GM06990 (cell line): ENCODE results near the gene ANKMY1.

Experiments used
- DNase-seq: peaks from one replicate; pipeline ENCODE4 v3.0.0-alpha.2; 2011; ENCODE audit not compliant: insufficient read length; ENCODE audit errors: extremely low read depth
- H3K27me3 ChIP-seq: replicated peaks from 2 replicates; pipeline ENCODE4 v1.6.0; 2011; ENCODE audit warnings: low read length; ENCODE audit not compliant: control insufficient read depth, insufficient read depth
- H3K36me3 ChIP-seq: 2 replicates; pipeline ENCODE4 v1.5.1; 2011; ENCODE audit warnings: low read length; ENCODE audit not compliant: control insufficient read depth, insufficient read depth
- H3K4me3 ChIP-seq: replicated peaks from 2 replicates; pipeline ENCODE4 v1.5.1; 2011; ENCODE audit warnings: low read depth, mild to moderate bottlenecking, control low read depth, low read length
- CTCF ChIP-seq: IDR thresholded peaks from 2 replicates; pipeline ENCODE4 v1.5.1; 2011; ENCODE audit warnings: low read length, control low read depth, mild to moderate bottlenecking, inconsistent platforms; ENCODE audit not compliant: insufficient read depth, poor library complexity, severe bottlenecking

ANKMY1 gene

DNA sequence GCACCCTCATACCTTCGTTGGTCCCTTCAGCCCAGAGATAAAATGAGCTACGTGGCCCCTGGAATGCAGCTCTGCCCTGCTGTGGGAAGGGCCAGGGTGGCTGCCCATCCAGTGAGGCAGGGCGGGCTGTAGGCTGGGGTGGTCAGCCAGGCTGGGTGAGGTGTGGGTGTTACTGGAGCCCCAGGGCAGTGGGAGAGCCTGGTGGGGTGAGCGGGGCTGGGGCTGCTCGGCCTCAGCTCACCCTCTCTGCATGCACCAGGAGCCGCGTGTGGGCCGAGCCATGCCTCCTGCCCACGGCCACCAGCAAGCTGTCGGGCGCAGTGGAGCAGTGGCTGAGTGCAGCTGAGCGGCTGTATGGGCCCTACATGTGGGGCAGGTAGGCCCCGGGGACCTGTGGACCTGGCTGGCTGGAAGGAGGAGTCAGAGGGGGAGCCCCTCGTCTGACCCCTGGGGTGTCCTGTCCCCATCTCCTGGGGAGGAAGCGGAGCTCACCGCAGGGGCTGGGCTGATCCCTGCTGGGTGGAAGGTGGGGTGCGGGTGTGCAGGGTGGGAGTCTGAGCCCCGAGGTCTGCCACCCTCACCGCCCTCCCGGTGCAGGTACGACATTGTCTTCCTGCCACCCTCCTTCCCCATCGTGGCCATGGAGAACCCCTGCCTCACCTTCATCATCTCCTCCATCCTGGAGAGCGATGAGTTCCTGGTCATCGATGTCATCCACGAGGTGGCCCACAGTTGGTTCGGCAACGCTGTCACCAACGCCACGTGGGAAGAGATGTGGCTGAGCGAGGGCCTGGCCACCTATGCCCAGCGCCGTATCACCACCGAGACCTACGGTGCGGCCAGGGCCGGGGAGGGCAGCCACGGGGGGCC, 16.0 kb upstream of the ANKMY1 start:
- no peak for TF ChIP-seq CTCF
- Histone ChIP-seq H3K4me3 (no peak overlapping the region), H3K27me3 (no peaks in the 10 kb centered on the region), H3K36me3 (peaks cover 40% of the 10 kb centered on the region)
- no peak for DNase-seq

DNA sequence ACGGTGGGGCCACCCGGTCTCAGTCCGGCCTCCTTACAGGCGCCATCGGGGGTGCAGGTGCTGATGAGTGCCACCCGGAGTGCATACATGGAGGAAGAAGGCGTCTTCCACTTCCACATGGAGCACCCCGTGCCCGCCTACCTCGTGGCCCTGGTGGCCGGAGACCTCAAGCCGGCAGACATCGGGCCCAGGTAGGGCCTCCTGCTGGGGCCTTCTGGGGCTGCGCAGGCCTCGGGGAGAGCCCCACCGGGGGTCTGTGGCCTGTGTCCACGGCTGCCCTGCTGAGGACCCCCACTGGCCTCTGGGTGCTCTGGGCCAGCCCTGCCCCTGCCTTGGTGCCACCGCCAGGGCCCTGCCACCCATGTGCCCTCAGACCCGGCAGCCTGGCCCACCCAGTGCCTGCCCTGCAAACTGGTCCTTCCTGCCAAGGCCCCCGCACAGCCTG, 15.3 kb upstream of the ANKMY1 start:
- TF ChIP-seq CTCF = no peak
- no peak for DNase-seq
- H3K4me3 ChIP-seq = no peak overlapping the region
- H3K27me3 ChIP-seq = no peaks in the 10 kb centered on the region
- peaks cover 36% of the 10 kb centered on the region for H3K36me3 ChIP-seq

DNA sequence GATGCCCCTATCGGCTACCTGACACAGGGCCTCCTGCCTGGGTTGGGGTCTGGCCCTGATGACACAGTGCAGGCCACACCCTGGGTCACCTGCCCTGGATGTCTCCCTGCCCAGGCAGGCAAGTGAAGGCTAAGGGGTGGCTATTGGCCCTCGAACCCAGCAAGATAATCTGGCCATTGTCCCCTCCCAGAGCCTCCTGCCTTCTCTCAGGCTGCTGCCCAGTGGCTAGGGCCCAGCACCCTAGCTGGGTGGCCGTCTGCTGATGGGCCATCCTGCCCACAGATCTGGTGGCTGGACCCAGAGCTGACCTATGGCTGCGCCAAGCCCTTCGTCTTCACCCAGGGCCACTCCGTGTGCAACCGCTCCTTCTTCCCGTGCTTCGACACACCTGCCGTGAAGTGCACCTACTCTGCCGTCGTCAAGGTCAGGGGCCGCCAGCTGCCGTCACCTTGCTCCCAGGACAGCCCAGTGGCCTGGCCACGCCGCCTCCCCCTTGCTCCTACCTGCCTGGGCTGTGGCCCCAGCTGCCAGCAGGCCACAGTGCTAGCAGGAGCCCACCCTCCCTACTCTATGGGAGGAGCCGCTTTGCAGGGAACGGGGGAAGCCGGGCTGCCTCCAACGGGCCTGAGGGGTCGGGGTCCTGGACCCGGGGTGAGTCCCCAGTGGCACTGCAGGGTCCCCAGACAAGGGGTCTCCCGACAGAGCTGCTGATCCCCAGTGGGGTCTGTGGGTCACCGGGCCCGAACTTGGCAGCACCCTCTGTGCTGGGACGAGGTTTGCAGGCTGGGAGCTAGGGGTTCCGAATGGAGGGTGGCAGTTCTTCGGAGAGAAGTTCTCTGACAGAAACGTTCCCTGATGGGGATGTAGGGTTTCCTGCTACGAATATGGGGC, 14.6 kb upstream of the ANKMY1 start:
- H3K36me3 ChIP-seq = peaks cover 30% of the 10 kb centered on the region
- H3K27me3 ChIP-seq = no peaks in the 10 kb centered on the region
- no peak for TF ChIP-seq CTCF
- no peak overlapping the region for H3K4me3 ChIP-seq
- no peak for DNase-seq

DNA sequence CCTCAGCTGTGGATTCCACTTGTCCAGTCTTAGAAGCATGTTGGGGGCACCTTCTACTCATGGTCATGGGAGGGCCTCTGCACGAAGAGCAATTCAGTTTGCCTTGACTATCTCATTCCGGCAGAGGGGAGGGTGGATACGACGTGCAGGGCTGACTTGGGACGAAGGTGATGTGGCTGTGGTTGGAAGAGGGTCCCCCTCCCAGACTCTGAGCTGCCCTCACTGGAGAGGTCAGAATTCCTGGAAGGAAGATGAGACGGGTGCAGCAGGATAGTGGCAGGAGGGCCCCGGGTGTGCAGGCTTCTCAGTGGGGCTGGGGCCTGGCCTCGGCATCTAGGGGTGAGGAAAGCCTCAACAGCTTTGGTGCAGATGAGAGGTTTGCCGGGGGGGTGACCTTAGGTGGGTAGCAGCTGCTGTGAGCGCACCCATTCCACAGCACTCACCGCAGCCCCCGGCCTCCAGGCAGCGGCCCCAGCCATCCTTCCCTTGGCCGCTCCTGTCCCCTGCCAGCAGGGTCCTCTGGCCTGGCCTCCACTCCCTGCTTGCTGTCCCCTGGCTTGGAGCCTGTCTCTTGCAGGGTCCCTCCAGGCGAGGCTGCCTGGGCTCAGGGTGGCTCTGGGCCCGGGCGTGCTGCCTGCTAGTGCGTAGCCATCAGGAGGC, 13.7 kb upstream of the ANKMY1 start:
- no peak for TF ChIP-seq CTCF
- no peak for DNase-seq
- H3K36me3 ChIP-seq = peaks cover 22% of the 10 kb centered on the region

GRCh38 chr2:240570531-240571313, 12.9 kb upstream of the ANKMY1 start:
- DNase-seq = no peak
- no peak for TF ChIP-seq CTCF
- Histone ChIP-seq H3K4me3 (no peak overlapping the region), H3K27me3 (no peaks in the 10 kb centered on the region), H3K36me3 (peaks cover 16% of the 10 kb centered on the region)

More for the DNA sequence above, 13.7 kb upstream of the ANKMY1 start:
- no peak overlapping the region for H3K4me3 ChIP-seq
- no peaks in the 10 kb centered on the region for H3K27me3 ChIP-seq
